HUES48 (cell line): ENCODE data around the gene CCR5AS.
"Not testable (repeated sequence)": the region's sequence is repeated elsewhere in the genome, so short reads cannot be mapped to it uniquely, and the experiment has no call there.

Source experiments
- H3K27ac ChIP-seq: one replicate; pipeline ENCODE4 v1.7.0; 2013; ENCODE audit warnings: low read depth, low read length, inconsistent platforms
- H3K27me3 ChIP-seq: 2 replicates; pipeline ENCODE4 v1.6.1; 2013; ENCODE audit warnings: mild to moderate bottlenecking, low read length; ENCODE audit not compliant: control insufficient read depth, insufficient read depth
- H3K36me3 ChIP-seq: 2 replicates; pipeline ENCODE4 v1.6.1; 2013; ENCODE audit warnings: low read length; ENCODE audit not compliant: control insufficient read depth, insufficient read depth
- H3K4me1 ChIP-seq: 2 replicates; pipeline ENCODE4 v1.6.1; 2013; ENCODE audit warnings: mild to moderate bottlenecking, low read length; ENCODE audit not compliant: control insufficient read depth, insufficient read depth
- H3K4me3 ChIP-seq: 2 replicates; pipeline ENCODE4 v1.5.1; 2013; ENCODE audit warnings: mild to moderate bottlenecking, low read depth, low read length
- H3K9ac ChIP-seq: 2 replicates; pipeline ENCODE4 v1.6.1; 2013; ENCODE audit warnings: mild to moderate bottlenecking, low read depth, low read length, moderate library complexity
- H3K9me3 ChIP-seq: 2 replicates; pipeline ENCODE4 v1.6.1; 2013; ENCODE audit warnings: low read length; ENCODE audit not compliant: control insufficient read depth, insufficient read depth

The CCR5AS gene

DNA sequence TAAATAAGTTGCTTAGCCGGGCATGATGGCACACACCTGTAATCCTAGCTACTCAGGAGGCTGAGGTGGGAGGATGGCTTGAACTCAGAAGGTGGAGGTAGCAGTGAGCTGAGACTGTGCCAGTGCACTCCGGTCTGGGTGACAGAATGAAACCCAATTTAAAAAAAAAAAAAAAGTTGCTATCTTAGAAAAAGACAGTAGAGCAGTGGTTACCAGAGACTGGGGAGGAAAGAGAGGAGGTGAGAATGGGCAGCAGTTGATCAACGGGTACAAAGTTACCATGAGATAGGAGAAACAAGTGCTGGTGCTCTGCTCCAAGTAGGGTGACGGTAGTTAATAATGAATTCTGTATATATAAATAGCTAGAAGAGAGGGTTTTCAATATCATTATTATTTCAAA is 53.8 kb downstream of the CCR5AS start:
- Histone ChIP-seq H3K36me3 (no peaks in the 10 kb centered on the region), H3K27me3 (no peaks in the 10 kb centered on the region), H3K9ac (no peak overlapping the region), H3K9me3 (peaks cover 4% of the 10 kb centered on the region; the same call in 1 of the 2 replicates), H3K4me3 (no peak overlapping the region), H3K27ac (no peak overlapping the region), H3K4me1 (no peaks in the 10 kb centered on the region)

DNA sequence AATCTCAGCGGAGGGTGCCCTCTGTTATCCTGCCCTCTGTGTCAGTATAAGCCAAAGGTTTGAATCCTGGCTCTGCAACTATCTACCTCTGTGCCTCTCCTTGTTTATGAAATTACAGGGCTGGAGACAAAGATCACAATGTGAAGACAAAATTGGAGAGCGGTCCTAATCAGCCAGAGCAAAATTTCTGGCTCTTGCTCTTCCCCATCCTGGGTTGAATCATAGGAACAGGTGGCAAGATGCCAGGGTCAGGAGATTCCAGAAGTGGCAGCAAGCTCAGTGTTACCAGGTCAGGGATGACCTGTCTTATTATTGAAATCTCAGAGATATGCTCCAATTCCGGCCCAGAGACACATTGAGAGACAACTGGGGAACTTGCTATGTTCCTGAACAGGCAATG is 55.2 kb downstream of the CCR5AS start:
- no peak overlapping the region for H3K4me3 ChIP-seq
- no peaks in the 10 kb centered on the region for H3K4me1 ChIP-seq
- no peak overlapping the region for H3K27ac ChIP-seq
- H3K27me3 ChIP-seq, result no peaks in the 10 kb centered on the region
- no peaks in the 10 kb centered on the region for H3K36me3 ChIP-seq
- peaks cover 14% of the 10 kb centered on the region; the same call in 1 of the 2 replicates for H3K9me3 ChIP-seq
- H3K9ac ChIP-seq, result no peak overlapping the region

DNA sequence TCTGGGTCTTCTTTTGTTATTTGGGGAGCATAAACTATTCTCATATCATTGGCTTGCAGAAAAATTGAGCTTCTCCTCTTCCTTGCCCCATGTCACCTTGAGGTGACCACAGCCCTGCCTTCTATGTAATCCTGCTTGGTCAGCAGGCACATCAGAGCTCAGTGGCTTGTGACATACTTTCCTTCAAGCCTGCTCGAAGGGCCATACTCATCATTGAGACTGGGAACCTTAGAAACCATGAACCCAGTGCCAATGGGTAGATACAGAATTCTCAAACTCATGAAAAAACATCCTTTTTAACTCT is 56.7 kb downstream of the CCR5AS start:
- H3K9ac ChIP-seq, result no peak overlapping the region
- H3K4me3 ChIP-seq, result no peak overlapping the region
- no peak overlapping the region for H3K27ac ChIP-seq
- peaks cover 14% of the 10 kb centered on the region; the same call in 1 of the 2 replicates for H3K9me3 ChIP-seq
- no peaks in the 10 kb centered on the region for H3K36me3 ChIP-seq
- H3K4me1 ChIP-seq, result no peaks in the 10 kb centered on the region
- no peaks in the 10 kb centered on the region for H3K27me3 ChIP-seq

DNA sequence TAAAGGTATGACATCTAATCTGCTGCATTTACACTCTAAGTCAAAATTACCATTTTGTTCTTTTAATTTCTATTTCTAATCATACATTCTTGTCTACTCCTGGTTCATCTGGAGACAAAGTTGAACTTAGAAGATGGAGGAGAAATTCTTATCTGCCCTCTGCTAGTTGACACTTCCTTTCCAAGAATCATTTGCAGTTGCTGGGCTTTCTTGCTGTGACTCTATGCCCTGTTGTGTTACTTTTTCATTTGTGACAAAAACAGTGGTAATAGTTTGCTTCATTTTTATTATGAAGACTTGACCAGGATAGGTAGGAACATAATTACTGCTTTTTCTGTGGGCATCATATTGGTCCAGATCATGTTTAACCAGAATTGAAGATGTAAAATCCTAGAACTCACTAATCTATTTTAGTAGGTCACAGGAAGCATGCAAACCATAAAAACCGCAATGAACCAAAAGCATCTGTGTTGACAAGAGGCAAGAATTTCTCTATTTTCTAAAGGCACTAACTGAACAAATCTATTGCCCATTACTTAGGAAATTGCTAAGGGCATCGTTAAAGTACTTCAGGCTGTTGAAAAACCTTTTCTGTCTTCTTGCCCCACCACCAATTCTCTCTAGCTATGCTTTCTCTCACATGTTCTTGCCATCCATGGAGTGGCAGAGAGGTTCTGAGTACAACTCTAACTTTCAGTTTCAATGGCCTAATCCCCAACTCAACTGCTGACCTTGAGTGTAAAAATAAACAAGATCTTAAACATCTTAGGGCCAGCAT is 57.2 kb downstream of the CCR5AS start:
- Histone ChIP-seq H3K4me1 (no peaks in the 10 kb centered on the region), H3K36me3 (no peaks in the 10 kb centered on the region), H3K9me3 (peaks cover 14% of the 10 kb centered on the region; the same call in 1 of the 2 replicates), H3K27ac (no peak overlapping the region), H3K27me3 (no peaks in the 10 kb centered on the region), H3K4me3 (no peak overlapping the region), H3K9ac (no peak overlapping the region)

DNA sequence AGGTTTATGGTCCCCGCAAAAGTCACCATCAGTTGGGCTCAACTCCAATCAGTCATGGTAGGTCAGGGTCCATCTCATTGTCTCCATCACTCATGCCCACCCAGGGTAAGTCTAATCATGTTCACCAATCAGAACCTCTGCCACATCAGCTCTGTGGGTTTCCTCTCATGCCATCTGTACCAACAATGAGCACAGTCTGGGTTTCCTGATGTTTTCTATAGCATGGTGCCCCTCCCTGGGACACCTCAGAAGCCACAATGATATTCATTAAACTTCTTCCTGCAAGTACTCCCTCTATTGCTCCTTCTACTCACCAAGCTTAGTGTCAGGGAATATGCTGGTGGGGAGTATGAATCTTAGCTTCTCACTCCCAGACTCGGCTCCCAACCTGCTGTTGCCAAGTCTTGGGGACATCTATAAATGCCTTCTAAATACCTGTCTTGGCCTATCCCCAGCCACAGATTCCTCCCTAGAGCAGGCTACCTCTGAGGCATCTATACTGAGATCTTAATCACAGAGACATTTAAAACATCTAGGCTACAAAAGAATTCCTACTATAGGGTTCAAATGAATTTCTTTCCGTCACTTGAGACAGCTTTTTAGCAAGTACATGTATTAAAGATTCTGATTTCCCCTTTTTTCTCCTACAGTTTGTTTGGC is 57.9 kb downstream of the CCR5AS start:
- Histone ChIP-seq H3K9me3 (peaks cover 14% of the 10 kb centered on the region; the same call in 1 of the 2 replicates), H3K27me3 (no peaks in the 10 kb centered on the region), H3K27ac (no peak overlapping the region), H3K9ac (no peak overlapping the region), H3K4me3 (no peak overlapping the region), H3K36me3 (no peaks in the 10 kb centered on the region), H3K4me1 (no peaks in the 10 kb centered on the region)

DNA sequence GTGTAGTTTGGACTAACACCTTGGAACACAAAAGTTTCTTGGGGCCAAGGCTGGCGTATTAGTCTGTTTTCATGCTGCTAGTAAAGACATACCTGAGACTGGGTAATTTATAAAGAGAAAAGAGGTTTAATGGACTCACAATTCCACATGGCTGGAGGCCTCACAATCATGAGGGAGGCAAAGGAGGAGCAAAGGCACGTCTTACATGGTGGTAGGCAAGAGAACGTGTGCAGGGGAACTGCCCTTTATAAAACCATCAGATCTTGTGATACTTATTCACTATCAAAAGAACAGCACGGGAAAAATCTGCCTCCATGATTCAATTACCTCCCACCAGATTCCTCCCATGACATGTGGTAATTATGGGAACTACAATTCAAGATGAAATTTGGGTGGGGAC is 62.4 kb downstream of the CCR5AS start:
- H3K27me3 ChIP-seq, result no peaks in the 10 kb centered on the region
- no peak overlapping the region for H3K4me3 ChIP-seq
- H3K9ac ChIP-seq, result no peak overlapping the region
- peaks cover 17% of the 10 kb centered on the region for H3K9me3 ChIP-seq
- H3K27ac ChIP-seq, result no peak overlapping the region
- H3K36me3 ChIP-seq, result no peaks in the 10 kb centered on the region
- H3K4me1 ChIP-seq, result no peaks in the 10 kb centered on the region

DNA sequence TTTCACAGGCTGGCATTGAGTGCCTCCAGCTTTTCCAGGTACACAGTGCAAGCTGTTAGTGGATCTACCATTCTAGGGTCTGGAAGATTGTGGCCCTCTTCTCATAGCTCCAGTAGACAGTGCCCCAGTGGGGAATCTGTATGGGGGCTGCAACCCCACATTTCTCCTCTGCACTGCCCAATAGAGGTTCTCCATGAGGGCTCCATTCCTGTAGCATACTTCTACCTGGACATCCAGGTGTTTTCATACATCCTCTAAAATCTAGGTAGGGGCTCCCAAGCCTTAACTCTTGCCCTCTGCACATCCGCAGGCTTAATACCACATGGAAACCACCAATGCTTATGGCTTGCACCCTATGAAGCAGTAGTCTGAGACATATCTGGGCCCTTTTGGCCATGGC is 68.0 kb downstream of the CCR5AS start:
- Histone ChIP-seq H3K4me3 (no peak overlapping the region), H3K27me3 (no peaks in the 10 kb centered on the region), H3K9ac (no peak overlapping the region), H3K27ac (no peak overlapping the region), H3K9me3 (peaks cover 19% of the 10 kb centered on the region), H3K4me1 (no peaks in the 10 kb centered on the region), H3K36me3 (no peaks in the 10 kb centered on the region)

DNA sequence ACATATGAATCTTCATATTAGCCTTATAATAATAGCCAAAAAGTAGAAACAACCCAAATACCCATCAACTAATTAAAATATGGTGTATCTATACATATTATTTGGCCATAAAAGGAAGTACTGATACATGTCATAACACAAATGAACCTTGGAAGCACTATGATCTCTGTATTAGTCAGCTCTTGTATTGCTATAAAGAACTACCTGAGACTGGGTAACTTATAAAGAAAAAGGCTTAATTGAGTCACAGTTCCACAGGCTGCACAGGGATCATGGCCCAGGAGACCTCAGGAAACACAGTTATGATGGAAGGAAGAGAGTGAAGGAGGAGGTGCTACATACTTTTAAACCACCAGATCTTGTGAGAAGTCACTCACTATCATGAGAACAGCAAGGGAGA is 69.0 kb downstream of the CCR5AS start:
- no peak overlapping the region for H3K4me3 ChIP-seq
- no peaks in the 10 kb centered on the region for H3K27me3 ChIP-seq
- H3K9ac ChIP-seq, result no peak overlapping the region
- peaks cover 19% of the 10 kb centered on the region for H3K9me3 ChIP-seq
- no peaks in the 10 kb centered on the region for H3K4me1 ChIP-seq
- no peaks in the 10 kb centered on the region for H3K36me3 ChIP-seq
- no peak overlapping the region for H3K27ac ChIP-seq

DNA sequence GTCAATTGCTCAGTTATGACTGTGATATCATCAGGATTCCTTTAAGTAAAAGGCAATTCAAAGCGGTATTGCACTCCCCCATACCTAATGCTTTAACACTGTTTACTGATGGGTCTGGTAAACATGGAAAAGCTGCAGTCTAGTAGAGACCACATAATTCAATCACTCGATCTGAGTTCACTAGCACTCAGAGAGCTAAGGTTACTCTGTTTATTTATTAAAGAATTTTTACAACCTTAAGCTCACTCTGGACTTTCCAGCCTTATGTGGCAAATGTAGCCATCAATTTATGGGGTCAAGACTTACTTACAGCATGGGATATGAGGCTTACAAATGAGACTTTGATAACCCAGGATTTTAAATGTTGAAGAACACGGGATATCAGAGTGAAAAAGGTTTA is 71.3 kb downstream of the CCR5AS start:
- H3K36me3 ChIP-seq, result no peaks in the 10 kb centered on the region
- peaks cover 19% of the 10 kb centered on the region for H3K9me3 ChIP-seq
- no peak overlapping the region for H3K27ac ChIP-seq
- no peak overlapping the region for H3K4me3 ChIP-seq
- H3K4me1 ChIP-seq, result no peaks in the 10 kb centered on the region
- no peaks in the 10 kb centered on the region for H3K27me3 ChIP-seq
- H3K9ac ChIP-seq, result no peak overlapping the region

DNA sequence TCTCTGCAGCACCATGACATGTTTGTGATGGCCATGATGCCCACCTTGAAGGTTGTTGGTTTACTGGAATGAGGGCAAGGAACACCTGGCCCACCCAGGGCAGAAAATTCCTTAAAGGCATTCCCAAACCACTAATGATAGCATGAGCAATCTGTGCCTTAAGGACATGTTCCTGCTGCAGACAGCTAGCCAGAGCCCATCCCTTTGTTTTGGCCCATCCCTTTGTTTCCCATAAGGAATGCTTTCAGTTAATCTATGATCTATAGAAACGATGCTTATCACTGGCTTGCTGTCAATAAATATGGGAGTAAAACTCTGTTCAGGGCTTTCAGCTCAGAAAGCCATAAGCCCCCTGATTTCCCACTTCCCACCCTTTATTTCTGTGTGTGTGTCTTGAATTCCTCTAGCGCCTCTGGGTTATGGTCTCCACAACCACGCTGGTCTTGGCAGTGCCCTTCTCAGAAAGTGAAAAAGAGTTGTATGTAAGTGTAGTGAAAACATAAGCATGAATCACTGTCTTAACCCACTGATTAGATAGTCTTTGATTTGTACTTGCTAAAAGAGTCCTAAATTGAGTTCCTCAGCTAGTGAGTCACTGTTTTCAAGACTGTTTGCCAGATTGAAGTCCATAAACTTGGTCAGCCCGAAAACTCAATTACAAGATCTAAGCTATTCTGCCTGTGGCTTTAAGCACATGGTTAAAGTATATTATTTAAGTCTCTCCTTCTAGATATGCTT is 72.0 kb downstream of the CCR5AS start:
- Histone ChIP-seq H3K27ac (no peak overlapping the region), H3K36me3 (no peaks in the 10 kb centered on the region), H3K9ac (no peak overlapping the region), H3K9me3 (peaks cover 19% of the 10 kb centered on the region), H3K4me1 (no peaks in the 10 kb centered on the region), H3K27me3 (no peaks in the 10 kb centered on the region), H3K4me3 (no peak overlapping the region)

DNA sequence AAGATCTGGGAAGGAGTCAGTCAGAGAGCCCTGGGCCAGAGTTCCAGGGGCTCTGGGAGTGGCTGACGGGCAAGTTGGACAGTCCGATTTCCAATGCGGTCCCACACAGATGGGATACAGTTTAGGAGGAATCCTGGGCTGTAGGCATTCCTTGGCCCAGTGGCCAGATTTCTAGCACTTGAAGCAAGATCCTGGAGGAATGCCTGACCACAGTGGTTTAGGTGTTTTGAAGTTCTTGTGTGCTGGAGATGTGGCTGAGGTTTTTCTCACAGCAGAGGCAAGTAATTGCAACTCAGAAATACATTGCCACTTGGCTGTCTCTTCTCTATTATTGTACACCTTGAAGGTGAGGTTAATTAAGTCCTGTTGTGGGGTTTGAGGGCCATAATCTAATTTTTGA is 76.2 kb downstream of the CCR5AS start:
- not testable (repeated sequence) for H3K9ac ChIP-seq, H3K27me3 ChIP-seq, H3K36me3 ChIP-seq, H3K4me3 ChIP-seq, H3K27ac ChIP-seq, H3K4me1 ChIP-seq, H3K9me3 ChIP-seq
